GM23248 (cell line): ENCODE data around the gene VPS52.

Source experiments
- EZH2 ChIP-seq: fragments of 200-600 bp; sonication (generic); IDR thresholded peaks from 2 replicates; pipeline ENCODE4 v1.6.1; 2018; ENCODE audit warnings: antibody characterized with exemption, mild to moderate bottlenecking; ENCODE audit not compliant: insufficient read depth, poor library complexity, severe bottlenecking
- EZH2phosphoT487 ChIP-seq: fragments of 200-600 bp; sonication (generic); IDR thresholded peaks from 2 replicates; pipeline ENCODE4 v1.6.1; 2018; ENCODE audit warnings: antibody characterized with exemption, moderate library complexity, mild to moderate bottlenecking, low read depth; ENCODE audit not compliant: insufficient read depth

GRCh38 chr6:33252759-33253158 is 18.9 kb downstream of the VPS52 start:
- TF ChIP-seq EZH2 (no peak), EZH2phosphoT487 (no peak)
